Panc1 (cell line): ENCODE results near the gene PC. TPM values are rescaled to one million over a fixed set of nuclear protein-coding genes. Genes with fewer than 3 reads are reported as not detected.

Experiments used
- ATAC-seq: fragments of 200-7000 bp; cut with Tn5 transposase; 2 replicates; pipeline ENCODE4 v1.9.1; 2020; ENCODE audit warnings: mild to moderate bottlenecking, moderate library complexity
- BruUV-seq: library from RNA; stranded (reverse); fragments of 400-500 nt; replicated peaks from 2 replicates; lab custom pipeline; 2021; lab: Mats Ljungman, UMichigan
- CTCF ChIA-PET: fragments of 300-600 bp; sonication (Branson Sonifier 250); formaldehyde crosslinking; loops from one replicate; lab custom pipeline; 2022; ENCODE audit warnings: antibody characterized with exemption; lab: Charles Lee
- POLR2A ChIA-PET: fragments of 300-600 bp; sonication (Branson Sonifier 250); formaldehyde crosslinking; loops from one replicate; lab custom pipeline; 2022; ENCODE audit warnings: antibody characterized with exemption; lab: Charles Lee
- DNase-seq: peaks from one replicate; pipeline ENCODE4 v3.0.0-alpha.2; 2010; ENCODE audit warnings: low read depth, low spot score
- H3K27ac ChIP-seq: 2 replicates; pipeline ENCODE4 v1.5.1; 2011; ENCODE audit warnings: mild to moderate bottlenecking, low read length, inconsistent platforms
- H3K27me3 ChIP-seq: fragments of 200-500 bp; sonication (Bioruptor generic); 2 replicates; pipeline ENCODE4 v1.6.0; 2014; ENCODE audit warnings: low read length, inconsistent platforms; ENCODE audit not compliant: control insufficient read depth, insufficient read depth
- H3K36me3 ChIP-seq: fragments of 200-500 bp; sonication (Bioruptor generic); 2 replicates; pipeline ENCODE4 v1.5.1; 2014; ENCODE audit warnings: inconsistent platforms, mild to moderate bottlenecking, low read length, moderate library complexity; ENCODE audit not compliant: control insufficient read depth, insufficient read depth
- H3K4me1 ChIP-seq: 2 replicates; pipeline ENCODE4 v1.5.1; 2011; ENCODE audit warnings: inconsistent platforms, mild to moderate bottlenecking, low read length, moderate library complexity; ENCODE audit not compliant: control insufficient read depth, insufficient read depth
- H3K4me3 ChIP-seq, 2 experiments: 2 replicates each; pipeline ENCODE4 v1.5.1; 2011 to 2012; ENCODE audit warnings: low read depth in 2 of 2, low read length in 2 of 2, mild to moderate bottlenecking in 2 of 2, inconsistent platforms in 1 of 2, moderate library complexity in 1 of 2
- H3K9me3 ChIP-seq: fragments of 200-500 bp; sonication (Bioruptor generic); 2 replicates; pipeline ENCODE4 v1.5.1; 2014; ENCODE audit warnings: low read depth, mild to moderate bottlenecking, inconsistent platforms, low read length, moderate library complexity; ENCODE audit not compliant: control insufficient read depth, insufficient read depth
- POLR2AphosphoS5 ChIP-seq: IDR thresholded peaks from 2 replicates; pipeline ENCODE4 v1.6.1; 2012; ENCODE audit warnings: mild to moderate bottlenecking, low read depth, low read length, moderate library complexity
- REST ChIP-seq, 2 experiments: IDR thresholded peaks; 2 replicates each; pipeline ENCODE4 v1.6.1; 2011 to 2012; ENCODE audit warnings: low read depth in 2 of 2, control low read depth in 1 of 2, low read length in 1 of 2, mild to moderate bottlenecking in 1 of 2, moderate library complexity in 1 of 2; ENCODE audit not compliant: insufficient read depth in 1 of 2
- SIN3A ChIP-seq: IDR thresholded peaks from 2 replicates; pipeline ENCODE4 v1.6.1; 2012; ENCODE audit warnings: low read depth, mild to moderate bottlenecking, low read length, moderate library complexity, borderline replicate concordance; ENCODE audit not compliant: insufficient read depth
- TCF7L2 ChIP-seq: IDR thresholded peaks from 2 replicates; pipeline ENCODE4 v1.6.1; 2011; ENCODE audit warnings: mild to moderate bottlenecking, low read depth, low read length, inconsistent platforms
- in situ Hi-C: cut with HindIII; loops from 2 replicates; pipeline ENCODE4 v1.10.0; 2016; ENCODE audit warnings: low sequenced_read_pairs, low pct_unique_long_range_greater_than_20kb
- intact Hi-C: fragments of 100-400 bp; cut with micrococcal nuclease; formaldehyde crosslinking; loops from one replicate; pipeline ENCODE4 v1.10.0; 2022; ENCODE audit not compliant: unreplicated experiment
- total RNA-seq: library from RNA; stranded (reverse); gene quantifications from one replicate; pipeline ENCODE4 v1.2.1, GENCODE V29; 2021; ENCODE audit not compliant: unreplicated experiment
- TF ChIP-seq, protein P1 (sequence below): fragments of 450-650 bp; IDR thresholded peaks from 2 replicates; pipeline ENCODE4 v1.5.1; 2017; ENCODE audit warnings: mild to moderate bottlenecking

Gene PC
- total RNA-seq, 1 experiment from 2014 or later = 12.8 TPM

DNA sequence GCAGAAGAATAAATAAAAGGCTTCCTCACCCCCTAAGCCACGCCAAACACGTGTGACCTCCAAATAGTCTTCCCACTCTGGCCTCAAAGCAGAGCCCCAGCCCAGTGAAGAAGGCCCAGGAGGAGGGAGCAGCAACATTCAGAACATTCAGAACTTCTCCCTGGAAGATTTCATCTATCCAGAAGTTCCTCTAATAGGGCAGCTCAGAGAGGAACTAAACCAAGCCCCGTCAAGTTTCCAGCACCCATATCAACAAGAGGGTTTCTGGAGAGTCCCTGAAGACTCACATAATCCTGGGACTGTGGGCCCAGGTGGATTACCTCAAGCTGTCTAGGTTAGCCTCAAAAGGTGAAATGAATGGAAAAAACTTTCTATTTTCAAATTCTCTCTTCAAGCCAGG lies 39.4 kb downstream of the PC start:
- ChIA-PET CTCF (no interaction called here), POLR2A (interaction anchor here (0.7 kb wide), 1 partner anchor 40 kb away, joined by 7 read pairs; the partner anchor contains the start of gene PC)
- in situ Hi-C loops = no loop called here
- no peak overlapping the region for H3K27ac ChIP-seq
- H3K4me1 ChIP-seq = 0 out of 2 replicates have a peak, but pooled peaks cover 5% of the 10 kb centered on the region
- ATAC-seq (no peak), DNase-seq (no peak)
- no peak overlapping the region for H3K4me3 ChIP-seq
- no peaks in the 10 kb centered on the region for H3K27me3 ChIP-seq
- intact Hi-C loops = no loop called here
- BruUV-seq = no TSS peak
- TF ChIP-seq TCF7L2 (no peak), POLR2AphosphoS5 (no peak), SIN3A (no peak), REST (IDR thresholded peaks at IDR 0.05; ENCODE audit: insufficient read depth in 1 of 2, low read depth in 2 of 2, low read length in 1 of 2) (no peak)
- TF ChIP-seq, protein P1, sequence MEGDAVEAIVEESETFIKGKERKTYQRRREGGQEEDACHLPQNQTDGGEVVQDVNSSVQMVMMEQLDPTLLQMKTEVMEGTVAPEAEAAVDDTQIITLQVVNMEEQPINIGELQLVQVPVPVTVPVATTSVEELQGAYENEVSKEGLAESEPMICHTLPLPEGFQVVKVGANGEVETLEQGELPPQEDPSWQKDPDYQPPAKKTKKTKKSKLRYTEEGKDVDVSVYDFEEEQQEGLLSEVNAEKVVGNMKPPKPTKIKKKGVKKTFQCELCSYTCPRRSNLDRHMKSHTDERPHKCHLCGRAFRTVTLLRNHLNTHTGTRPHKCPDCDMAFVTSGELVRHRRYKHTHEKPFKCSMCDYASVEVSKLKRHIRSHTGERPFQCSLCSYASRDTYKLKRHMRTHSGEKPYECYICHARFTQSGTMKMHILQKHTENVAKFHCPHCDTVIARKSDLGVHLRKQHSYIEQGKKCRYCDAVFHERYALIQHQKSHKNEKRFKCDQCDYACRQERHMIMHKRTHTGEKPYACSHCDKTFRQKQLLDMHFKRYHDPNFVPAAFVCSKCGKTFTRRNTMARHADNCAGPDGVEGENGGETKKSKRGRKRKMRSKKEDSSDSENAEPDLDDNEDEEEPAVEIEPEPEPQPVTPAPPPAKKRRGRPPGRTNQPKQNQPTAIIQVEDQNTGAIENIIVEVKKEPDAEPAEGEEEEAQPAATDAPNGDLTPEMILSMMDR = no peak
- H3K9me3 ChIP-seq = no peaks in the 10 kb centered on the region
- H3K36me3 ChIP-seq = no peaks in the 10 kb centered on the region

- ATAC-seq = peak; percentile 47; the same call in 1 of the 2 replicates
- H3K27ac ChIP-seq = no peak overlapping the region
- DNase-seq = no peak
- H3K36me3 ChIP-seq = no peaks in the 10 kb centered on the region
- in situ Hi-C loops (no loop called here), intact Hi-C loops (no loop called here)
- 0 out of 2 replicates have a peak, but pooled peaks cover 5% of the 10 kb centered on the region for H3K4me1 ChIP-seq
- POLR2A ChIA-PET = interaction anchor here (0.6 kb wide), 1 partner anchor 15 kb away, joined by 7 read pairs; no protein-coding TSS in a partner anchor
- CTCF ChIA-PET = interaction anchor here (0.6 kb wide), 1 partner anchor 673 kb away, joined by 4 read pairs; no protein-coding TSS in a partner anchor
- TF ChIP-seq REST (IDR thresholded peaks at IDR 0.05; ENCODE audit: insufficient read depth in 1 of 2, low read depth in 2 of 2, low read length in 1 of 2) (no peak), POLR2AphosphoS5 (no peak), SIN3A (no peak), TCF7L2 (no peak)
- TF ChIP-seq, protein P1 = no peak
- BruUV-seq = no TSS peak
- no peaks in the 10 kb centered on the region for H3K9me3 ChIP-seq
- H3K27me3 ChIP-seq = no peaks in the 10 kb centered on the region
- no peak overlapping the region for H3K4me3 ChIP-seq
These were observed 42.3 kb downstream of the PC start for GRCh38 chr11:66915866-66916265.
